Lung (tissue), 12 donors: ENCODE measurements around the gene PGR. TPM values are rescaled to one million over a fixed set of nuclear protein-coding genes. Genes with fewer than 3 reads are reported as not detected.
A peak's percentile ranks its signal among the peaks of the same experiment; 100 is the strongest.

Source experiments
- ATAC-seq: fragments of 200-7000 bp; cut with Tn5 transposase; one replicate; pipeline ENCODE4 v1.9.1; 2020; ENCODE audit warnings: moderate number of reproducible peaks; ENCODE audit not compliant: insufficient read depth, low FRiP score
- DNase-seq, 3 donors: peaks; one replicate each; pipeline ENCODE4 v3.0.0-alpha.2; 2013 to 2017
- H3K27ac ChIP-seq, 2 donors: one replicate each; pipeline ENCODE4 v1.5.1; 2013; ENCODE audit warnings: mild to moderate bottlenecking in 2 of 2, moderate library complexity in 2 of 2, control low read depth in 1 of 2, inconsistent platforms in 1 of 2, low read depth in 1 of 2, low read length in 1 of 2
- H3K27me3 ChIP-seq, 3 donors: one replicate each; pipeline ENCODE4 v1.5.1; 2013; ENCODE audit warnings: low read length in 2 of 3; ENCODE audit not compliant: control insufficient read depth in 3 of 3, insufficient read depth in 3 of 3
- H3K36me3 ChIP-seq, 4 donors: one replicate each; pipeline ENCODE4 v1.5.1; 2013; ENCODE audit warnings: low read length in 4 of 4, mild to moderate bottlenecking in 1 of 4, moderate library complexity in 1 of 4; ENCODE audit not compliant: control insufficient read depth in 4 of 4, insufficient read depth in 4 of 4
- H3K4me1 ChIP-seq, 5 donors: one replicate each; pipeline ENCODE4 v1.5.1; 2013; ENCODE audit warnings: low read length in 5 of 5, mild to moderate bottlenecking in 2 of 5, moderate library complexity in 1 of 5; ENCODE audit not compliant: control insufficient read depth in 5 of 5, insufficient read depth in 5 of 5
- H3K4me3 ChIP-seq: one replicate; pipeline ENCODE4 v1.5.1; 2013; ENCODE audit warnings: mild to moderate bottlenecking, control low read depth, moderate library complexity
- H3K9ac ChIP-seq, 2 donors: one replicate each; pipeline ENCODE4 v1.5.1; 2013; ENCODE audit warnings: low read length in 2 of 2, control low read depth in 1 of 2; ENCODE audit not compliant: insufficient read depth in 1 of 2
- H3K9me3 ChIP-seq, 4 donors: one replicate each; pipeline ENCODE4 v1.5.1; 2013; ENCODE audit warnings: low read length in 3 of 4, mild to moderate bottlenecking in 1 of 4, moderate library complexity in 1 of 4; ENCODE audit not compliant: control insufficient read depth in 4 of 4, insufficient read depth in 3 of 4
- CTCF ChIP-seq: IDR thresholded peaks from 2 replicates; pipeline ENCODE4 v1.5.1; 2012; ENCODE audit warnings: mild to moderate bottlenecking; ENCODE audit errors: control extremely low read depth, extremely low read depth
- WGBS, 2 donors: extraction: QIAGEN DNeasy Blood & Tissue Kit; methylation state at CpG; one replicate each; pipeline ENCODE4 v1.1.7; 2013; 5-methylcytosine and 5-hydroxymethylcytosine counted together
- polyA plus RNA-seq, 2 donors: library from polyadenylated mRNA; stranded (reverse); fragments of 200-250 nt; gene quantifications; one replicate each; pipeline ENCODE4 v1.2.1, GENCODE V29; 2013
- total RNA-seq, 2 donors: library from RNA; depleted of rRNA in 1 of 2; stranded (reverse); fragments of >200 nt in 1 of 2; gene quantifications; one replicate each; pipeline ENCODE4 v1.2.1, GENCODE V29; 2014 to 2021
- donor health status: control.
- donor health status: control.
- donor health status: Bipolar disorder and iron deficiency.
- donor health status: healthy.
- donor health status: DM: yes; HTN: yes; CAD: no.

PGR gene
- total and polyA plus RNA-seq, 4 donors, result 0.16 to 8.8 (median 1.3) TPM

GRCh38 chr11:100984668-100985067 is 144.9 kb downstream of the PGR start:
- H3K4me3 ChIP-seq, result no peak overlapping the region
- DNase-seq (no peak), ATAC-seq (no peak)
- H3K27ac ChIP-seq, result no peak overlapping the region
- H3K9me3 ChIP-seq, result no peaks in the 10 kb centered on the region
- no peak for TF ChIP-seq CTCF
- H3K36me3 ChIP-seq, result peaks cover 0 to 11% (median 5%) of the 10 kb centered on the region in 4 donors
- H3K27me3 ChIP-seq, result no peaks in the 10 kb centered on the region
- 86 to 93% methylated on average over 3 of the region's 3 CpGs for WGBS, 2 donors
- no peak overlapping the region for H3K9ac ChIP-seq
- no peaks in the 10 kb centered on the region for H3K4me1 ChIP-seq

GRCh38 chr11:100981196-100981824 is 148.3 kb downstream of the PGR start:
- DNase-seq (no peak), ATAC-seq (no peak)
- Histone ChIP-seq H3K9me3 (no peaks in the 10 kb centered on the region), H3K4me1 (no peaks in the 10 kb centered on the region), H3K36me3 (peaks cover 2 to 16% (median 14%) of the 10 kb centered on the region in 4 donors), H3K27me3 (no peaks in the 10 kb centered on the region), H3K9ac (no peak overlapping the region), H3K27ac (no peak overlapping the region), H3K4me3 (no peak overlapping the region)
- no peak for TF ChIP-seq CTCF
- 82% methylated on average over 1 of the region's 1 CpG for WGBS, 2 donors

GRCh38 chr11:100980156-100980555 is 149.5 kb downstream of the PGR start:
- H3K27ac ChIP-seq, result no peak overlapping the region
- 83 to 85% methylated on average over 3 of the region's 3 CpGs for WGBS, 2 donors
- ATAC-seq, result no peak
- H3K36me3 ChIP-seq, result peaks cover 2 to 20% (median 14%) of the 10 kb centered on the region in 4 donors
- peak in 2 of 3 donors; percentile 41 to 62 for DNase-seq
- no peaks in the 10 kb centered on the region for H3K9me3 ChIP-seq
- no peak overlapping the region for H3K9ac ChIP-seq
- no peaks in the 10 kb centered on the region for H3K27me3 ChIP-seq
- no peak for TF ChIP-seq CTCF
- no peak overlapping the region for H3K4me3 ChIP-seq
- no peaks in the 10 kb centered on the region for H3K4me1 ChIP-seq
